HUDEP-2 (cell line): ENCODE results near the gene TUBD1.
"Not testable (repeated sequence)": the region's sequence is repeated elsewhere in the genome, so short reads cannot be mapped to it uniquely, and the experiment has no call there.

ENCODE experiments used
- DNase-seq, 76 experiments: peaks; one replicate each; lab custom pipeline; 2025; ENCODE audit not compliant: unreplicated experiment in 76 of 76; lab: John Stamatoyannopoulos, UW

The TUBD1 gene, protein sequence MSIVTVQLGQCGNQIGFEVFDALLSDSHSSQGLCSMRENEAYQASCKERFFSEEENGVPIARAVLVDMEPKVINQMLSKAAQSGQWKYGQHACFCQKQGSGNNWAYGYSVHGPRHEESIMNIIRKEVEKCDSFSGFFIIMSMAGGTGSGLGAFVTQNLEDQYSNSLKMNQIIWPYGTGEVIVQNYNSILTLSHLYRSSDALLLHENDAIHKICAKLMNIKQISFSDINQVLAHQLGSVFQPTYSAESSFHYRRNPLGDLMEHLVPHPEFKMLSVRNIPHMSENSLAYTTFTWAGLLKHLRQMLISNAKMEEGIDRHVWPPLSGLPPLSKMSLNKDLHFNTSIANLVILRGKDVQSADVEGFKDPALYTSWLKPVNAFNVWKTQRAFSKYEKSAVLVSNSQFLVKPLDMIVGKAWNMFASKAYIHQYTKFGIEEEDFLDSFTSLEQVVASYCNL

DNA sequence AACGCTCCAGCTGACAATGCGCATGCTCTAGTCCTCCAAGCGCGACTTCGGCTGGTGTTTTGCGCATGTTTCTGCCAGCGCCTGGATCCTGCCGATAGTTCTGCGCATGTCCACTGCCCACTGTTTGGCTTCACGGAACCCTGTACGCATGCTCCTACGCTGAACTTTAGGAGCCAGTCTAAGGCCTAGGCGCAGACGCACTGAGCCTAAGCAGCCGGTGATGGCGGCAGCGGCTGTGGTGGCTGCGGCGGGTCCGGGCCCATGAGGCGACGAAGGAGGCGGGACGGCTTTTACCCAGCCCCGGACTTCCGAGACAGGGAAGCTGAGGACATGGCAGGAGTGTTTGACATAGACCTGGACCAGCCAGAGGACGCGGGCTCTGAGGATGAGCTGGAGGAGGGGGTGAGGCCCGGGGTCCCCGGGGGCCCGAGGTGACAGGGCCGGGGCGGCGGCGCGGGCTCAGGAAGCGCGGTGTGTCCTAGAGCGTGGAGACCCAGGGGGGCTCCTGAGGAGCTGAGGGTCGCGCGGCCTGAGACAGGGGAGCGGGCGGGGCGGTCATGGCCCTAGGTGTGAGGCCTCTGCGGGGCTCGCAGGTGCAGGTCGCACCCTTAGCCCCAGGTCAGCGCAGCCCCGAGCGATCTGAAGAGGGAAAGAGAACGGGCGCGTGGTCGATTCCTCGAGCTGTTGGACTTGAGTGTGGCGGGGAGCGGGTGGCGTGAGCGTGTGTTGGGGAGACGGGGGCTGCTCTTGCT is at the start of gene TUBD1, which contains the start of gene RPS6KB1:
TSS of gene TUBD1 (minus strand) at position 20 of the 752 bp plus-strand sequence. CDS start 1,941 bp downstream, outside the sequence.
TSS of gene RPS6KB1 (plus strand) at position 198 of the 752 bp plus-strand sequence. CDS start at position 262, 64 bp downstream.
- DNase-seq = peak; percentile 39 to 99 (median 93)

GRCh38 chr17:59941131-59941530 is 48.4 kb upstream of the TUBD1 start:
- DNase-seq = no peak

GRCh38 chr17:59940697-59941096 is 48.0 kb upstream of the TUBD1 start:
- not testable (repeated sequence) for DNase-seq

GRCh38 chr17:59933317-59933716 is 40.6 kb upstream of the TUBD1 start:
- not testable (repeated sequence) for DNase-seq

- DNase-seq = not testable (repeated sequence)
Measured at GRCh38 chr17:59930768-59931167, 38.0 kb upstream of the TUBD1 start.

GRCh38 chr17:59930121-59930520 is 37.4 kb upstream of the TUBD1 start:
- DNase-seq = not testable (repeated sequence)

DNA sequence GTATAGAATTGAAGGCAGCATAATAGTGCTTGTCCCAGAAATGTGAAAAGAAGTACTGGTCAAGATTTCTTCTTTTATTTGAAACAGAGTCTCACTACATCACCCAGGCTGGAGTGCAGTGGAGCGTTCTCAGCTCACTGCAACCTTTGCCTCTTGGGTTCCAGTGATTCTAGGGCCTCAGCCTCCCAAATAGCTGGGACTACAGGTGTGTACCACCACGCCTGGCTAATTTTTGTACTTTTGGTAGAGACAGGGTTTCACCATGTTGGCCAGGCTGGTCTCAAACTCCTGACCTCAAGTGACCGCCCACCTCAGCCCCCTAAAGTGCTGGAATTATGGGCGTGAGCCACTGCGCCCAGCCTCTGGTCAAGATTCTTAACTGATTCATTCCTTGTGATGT is 27.9 kb upstream of the TUBD1 start:
- not testable (repeated sequence) for DNase-seq

DNA sequence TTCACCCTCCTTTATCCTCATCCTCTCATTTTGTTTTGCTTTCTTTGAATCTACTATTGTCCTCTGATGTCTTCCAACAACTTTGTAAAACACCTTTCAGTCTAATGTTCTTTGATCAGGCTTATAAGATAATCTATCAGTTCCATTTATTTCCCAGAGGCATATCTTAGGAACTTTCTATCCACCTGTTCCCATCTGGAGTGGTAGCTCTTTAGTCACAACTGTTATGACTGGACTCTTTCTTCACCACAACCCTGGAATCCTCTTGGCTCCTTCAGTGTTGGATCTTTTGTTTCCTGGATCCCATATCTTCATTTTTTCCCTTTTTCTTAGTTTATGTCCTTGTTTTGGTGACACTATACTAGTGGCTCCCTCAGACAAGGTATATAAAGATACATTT is 23.7 kb upstream of the TUBD1 start:
- DNase-seq = no peak

DNA sequence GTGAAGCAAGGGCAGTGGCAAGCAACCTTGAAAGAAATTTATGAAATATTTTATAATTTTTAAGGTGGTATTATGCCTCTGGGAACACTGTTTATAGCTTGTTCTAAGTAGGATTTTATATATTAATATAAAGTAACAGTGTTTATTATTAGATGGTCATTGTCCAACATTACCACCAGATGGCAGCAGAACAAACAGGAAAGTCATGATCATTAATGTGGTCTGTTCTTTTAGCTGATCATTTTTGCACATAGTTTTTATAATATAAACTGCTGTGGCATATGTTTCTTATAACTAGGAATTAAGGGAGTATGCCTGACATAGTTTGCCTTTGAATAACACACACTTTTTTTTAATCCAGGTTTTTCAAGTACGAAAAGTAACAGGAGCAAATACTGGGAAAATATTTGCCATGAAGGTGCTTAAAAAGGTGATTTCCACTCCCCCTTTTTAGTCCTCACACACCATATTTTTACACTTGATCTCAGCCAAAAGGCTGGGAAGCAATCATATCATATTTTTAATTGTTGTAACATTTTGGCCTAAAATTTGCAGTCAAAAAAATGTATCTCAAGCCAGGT is 21.6 kb upstream of the TUBD1 start:
- peak in 22 of 76 experiments; percentile 2 to 45 (median 19) for DNase-seq

DNA sequence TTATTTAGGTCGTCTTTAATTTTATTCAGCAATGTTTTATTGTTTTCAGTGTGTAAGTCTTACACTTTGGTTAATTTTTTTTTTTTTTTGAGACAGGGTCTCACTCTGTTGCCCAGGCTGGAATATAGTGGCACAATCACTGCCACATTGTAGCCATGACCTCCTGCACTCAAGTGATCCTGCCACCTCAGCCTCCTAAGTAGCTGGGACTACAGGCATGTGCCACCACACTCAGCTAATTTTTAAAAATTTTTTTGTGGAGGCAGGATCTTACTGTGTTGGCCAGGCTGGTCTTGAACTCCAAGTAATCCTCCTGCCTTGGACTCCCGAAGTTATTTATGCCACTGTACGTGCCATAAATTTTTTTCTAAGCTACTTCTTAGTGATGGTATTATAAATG is 14.7 kb upstream of the TUBD1 start:
- DNase-seq = no peak

DNA sequence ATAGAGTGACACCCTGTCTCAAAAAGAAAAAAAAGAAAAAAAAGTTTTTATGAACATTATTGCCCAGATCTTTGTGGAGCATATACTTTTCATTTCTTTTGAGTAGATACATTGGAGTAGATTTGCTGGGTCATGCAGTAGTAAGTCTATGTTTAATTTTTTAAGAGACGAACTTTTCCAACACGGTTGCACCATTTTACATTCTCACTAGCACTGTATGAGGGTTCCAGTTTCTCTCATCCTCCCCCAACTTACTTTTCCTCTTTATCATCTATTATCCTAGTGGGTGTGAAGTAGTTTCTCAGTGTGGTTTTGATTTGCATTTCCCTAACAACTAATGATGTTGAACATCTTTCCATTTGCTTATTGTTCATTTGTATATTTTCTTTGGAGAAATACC is 10.7 kb upstream of the TUBD1 start:
- DNase-seq = no peak

- no peak for DNase-seq
Measured at GRCh38 chr17:59901604-59902003, 8.9 kb upstream of the TUBD1 start.

- DNase-seq = no peak
Measured at GRCh38 chr17:59899099-59899498, 6.4 kb upstream of the TUBD1 start.

- DNase-seq = no peak
Measured at GRCh38 chr17:59897090-59897489, 4.3 kb upstream of the TUBD1 start.

DNA sequence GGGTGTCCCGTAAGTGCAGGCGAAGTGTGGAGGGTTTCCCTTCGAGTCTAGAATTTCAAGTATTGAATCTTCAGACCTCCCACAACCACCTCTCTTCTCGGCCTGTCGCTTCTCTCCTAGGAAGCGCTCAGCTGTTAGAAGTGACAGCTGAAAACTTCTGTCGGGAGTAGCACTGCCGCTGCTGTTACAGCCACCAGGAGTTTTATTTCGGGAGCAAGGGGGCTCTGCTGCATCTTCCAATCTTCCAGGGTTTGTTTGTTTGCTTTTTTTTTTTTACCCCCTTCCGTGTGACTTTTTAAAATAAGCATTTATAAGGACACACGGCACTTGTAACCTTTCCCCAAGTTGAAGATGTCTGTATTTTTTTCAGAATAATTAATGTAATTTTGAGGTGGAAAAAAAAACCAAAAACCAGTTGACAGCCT is 945 bp upstream of the TUBD1 start:
- peak in 13 of 76 experiments; percentile 1 to 50 (median 10) for DNase-seq

- DNase-seq = peak in 20 of 76 experiments; percentile 25 to 74 (median 56)
Measured at GRCh38 chr17:59892251-59892923, 356 bp downstream of the TUBD1 start.

- DNase-seq = peak in 9 of 76 experiments; percentile 0 to 20 (median 7)
Measured at GRCh38 chr17:59890720-59891119, 2.0 kb downstream of the TUBD1 start.

- DNase-seq = no peak
Measured at GRCh38 chr17:59888145-59888750, 4.5 kb downstream of the TUBD1 start.

GRCh38 chr17:59884861-59885260 is 7.9 kb downstream of the TUBD1 start:
- no peak for DNase-seq

DNA sequence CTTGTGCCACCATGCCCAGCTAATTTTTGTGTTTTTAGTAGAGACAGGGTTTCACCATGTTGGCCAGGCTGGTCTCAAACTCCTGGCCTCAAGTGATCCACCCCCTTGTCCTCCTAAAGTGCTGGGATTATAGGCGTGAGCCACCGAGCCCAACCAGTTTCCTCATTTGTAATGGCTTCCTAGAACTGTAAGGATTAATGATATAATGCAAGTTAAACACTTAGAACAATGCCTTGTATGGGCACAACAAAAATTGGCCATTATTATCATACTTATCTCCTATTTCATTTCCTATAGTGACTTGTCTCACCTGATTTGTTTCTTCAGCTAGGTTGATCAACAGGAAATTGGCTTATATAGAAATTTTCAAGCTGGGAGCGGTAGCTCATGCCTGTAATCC is 14.1 kb downstream of the TUBD1 start:
- no peak for DNase-seq
